Gastroesophageal sphincter (tissue), 4 donors: Measurements from ENCODE around the gene NHERF2. TPM values are rescaled to one million over a fixed set of nuclear protein-coding genes. Genes with fewer than 3 reads are reported as not detected.
A peak's percentile ranks its signal among the peaks of the same experiment; 100 is the strongest.

Source experiments
- ATAC-seq: fragments of 150-250 bp; one replicate; pipeline ENCODE4 v1.9.1; 2016; ENCODE audit warnings: mild to moderate bottlenecking, moderate library complexity
- H3K27ac ChIP-seq, 4 donors: fragments of 200-600 bp; sonication (generic) in 3 of 4; 1 replicate in 3 of 4; 2 replicates in 1 of 4; pipeline ENCODE4 v1.5.1; 2016 to 2019
- H3K27me3 ChIP-seq: fragments of 200-600 bp; sonication (generic); one replicate; pipeline ENCODE4 v1.5.1; 2019
- H3K36me3 ChIP-seq, 2 donors: fragments of 200-600 bp; sonication (generic); one replicate each; pipeline ENCODE4 v1.5.1; 2019; ENCODE audit warnings: control low read depth in 1 of 2
- H3K4me1 ChIP-seq, 3 donors: fragments of 200-600 bp; sonication (generic); 1 replicate in 2 of 3; 2 replicates in 1 of 3; pipeline ENCODE4 v1.5.1; 2016 to 2019; ENCODE audit warnings: control low read depth in 2 of 3
- H3K4me3 ChIP-seq, 2 donors: fragments of 200-600 bp; sonication (generic); one replicate each; pipeline ENCODE4 v1.5.1; 2019; ENCODE audit warnings: mild to moderate bottlenecking in 1 of 2, moderate library complexity in 1 of 2
- H3K9me3 ChIP-seq, 3 donors: fragments of 200-600 bp; sonication (generic); one replicate each; pipeline ENCODE4 v1.5.1; 2017 to 2019; ENCODE audit warnings: control low read depth in 2 of 3
- EP300 ChIP-seq: sonication (generic); formaldehyde crosslinking; IDR thresholded peaks from one replicate; pipeline ENCODE4 v1.6.1; 2017; ENCODE audit warnings: antibody characterized with exemption, mild to moderate bottlenecking
- POLR2A ChIP-seq, 2 donors: fragments of 450-650 bp; IDR thresholded peaks; one replicate each; pipeline ENCODE4 v1.6.1; 2017; ENCODE audit warnings: antibody characterized with exemption in 2 of 2, mild to moderate bottlenecking in 2 of 2, moderate library complexity in 1 of 2
- POLR2AphosphoS5 ChIP-seq: sonication (generic); formaldehyde crosslinking; IDR thresholded peaks from one replicate; pipeline ENCODE4 v1.6.1; 2017; ENCODE audit warnings: antibody characterized with exemption
- WGBS, 2 donors: methylation state at CpG; one replicate each; pipeline ENCODE4 v1.1.5; 2018; ENCODE audit warnings: low coverage in 1 of 2; 5-methylcytosine and 5-hydroxymethylcytosine counted together
- total RNA-seq, 4 donors: library from RNA; depleted of rRNA; stranded (reverse); fragments of >200 nt; gene quantifications; one replicate each; pipeline ENCODE4 v1.1.0, GENCODE V29; 2016
- TF ChIP-seq, protein P1 (sequence below), 4 experiments: fragments of 200-600 bp in 2 of 4; fragments of 450-650 bp in 2 of 4; sonication (generic) in 1 of 4; IDR thresholded peaks; one replicate each; pipeline ENCODE4 v1.5.1; 2017 to 2019; ENCODE audit warnings: antibody characterized with exemption in 4 of 4, mild to moderate bottlenecking in 2 of 4, moderate library complexity in 2 of 4

Gene NHERF2
- total RNA-seq, 4 donors from 2014 or later = 43.8 to 106 (median 63.8) TPM

DNA sequence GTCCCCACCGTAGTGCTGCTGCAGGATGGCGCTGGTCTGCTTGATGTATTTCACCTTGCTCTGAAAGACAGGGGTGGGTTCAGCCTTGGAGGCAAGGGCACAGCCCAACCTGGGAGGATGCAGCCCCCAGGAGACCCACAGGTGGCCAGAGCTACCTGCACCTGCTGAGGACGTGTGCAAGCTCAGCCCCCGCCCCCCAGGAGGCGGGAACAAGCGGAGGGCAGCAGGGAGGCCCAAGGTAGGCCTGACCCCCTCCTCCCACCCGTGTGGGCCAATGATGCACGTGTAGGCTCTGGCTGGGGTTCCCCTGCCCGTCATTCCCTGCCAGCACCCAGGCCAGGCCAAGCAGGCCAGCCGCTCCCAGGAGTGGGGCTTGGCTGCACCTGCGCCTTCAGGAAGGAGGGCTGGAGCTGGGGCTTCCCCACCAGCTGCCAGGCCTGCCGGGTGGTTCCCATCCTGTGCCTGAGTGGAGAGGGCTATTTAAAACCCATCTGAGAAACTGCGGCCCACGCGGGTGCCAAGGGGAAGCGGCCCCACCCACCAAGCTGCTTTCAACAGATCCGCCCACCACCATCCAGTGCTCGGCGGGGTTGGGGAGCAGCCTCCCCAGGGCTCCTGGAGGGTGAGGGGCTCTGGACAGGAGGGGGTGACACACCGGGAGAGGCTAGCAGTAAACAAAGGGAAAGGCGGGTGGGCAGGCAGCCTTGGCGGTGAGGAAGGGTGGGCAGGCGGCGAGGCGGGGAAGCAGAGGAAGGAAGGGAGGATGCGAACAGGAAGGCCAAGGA, 17.2 kb downstream of the NHERF2 start:
- WGBS, 2 donors = 66% methylated on average over 2 of the region's 26 CpGs; no CpG with 5 or more reads in 1 of the 2 donors
- H3K4me3 ChIP-seq = peak overlapping the region in 1 of 2 donors; percentile 4
- H3K27ac ChIP-seq = peak overlapping the region in 3 of 4 donors; percentile 32 to 49 (median 35)
- peaks cover 0 to 85% (median 48%) of the 10 kb centered on the region in 3 donors for H3K4me1 ChIP-seq
- no peaks in the 10 kb centered on the region for H3K9me3 ChIP-seq
- TF ChIP-seq POLR2AphosphoS5 = no peak
- TF ChIP-seq, protein P1, sequence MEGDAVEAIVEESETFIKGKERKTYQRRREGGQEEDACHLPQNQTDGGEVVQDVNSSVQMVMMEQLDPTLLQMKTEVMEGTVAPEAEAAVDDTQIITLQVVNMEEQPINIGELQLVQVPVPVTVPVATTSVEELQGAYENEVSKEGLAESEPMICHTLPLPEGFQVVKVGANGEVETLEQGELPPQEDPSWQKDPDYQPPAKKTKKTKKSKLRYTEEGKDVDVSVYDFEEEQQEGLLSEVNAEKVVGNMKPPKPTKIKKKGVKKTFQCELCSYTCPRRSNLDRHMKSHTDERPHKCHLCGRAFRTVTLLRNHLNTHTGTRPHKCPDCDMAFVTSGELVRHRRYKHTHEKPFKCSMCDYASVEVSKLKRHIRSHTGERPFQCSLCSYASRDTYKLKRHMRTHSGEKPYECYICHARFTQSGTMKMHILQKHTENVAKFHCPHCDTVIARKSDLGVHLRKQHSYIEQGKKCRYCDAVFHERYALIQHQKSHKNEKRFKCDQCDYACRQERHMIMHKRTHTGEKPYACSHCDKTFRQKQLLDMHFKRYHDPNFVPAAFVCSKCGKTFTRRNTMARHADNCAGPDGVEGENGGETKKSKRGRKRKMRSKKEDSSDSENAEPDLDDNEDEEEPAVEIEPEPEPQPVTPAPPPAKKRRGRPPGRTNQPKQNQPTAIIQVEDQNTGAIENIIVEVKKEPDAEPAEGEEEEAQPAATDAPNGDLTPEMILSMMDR (IDR thresholded peaks at IDR 0.05) = no peak
- H3K36me3 ChIP-seq = peaks cover 0 to 24% of the 10 kb centered on the region in 2 donors
- H3K27me3 ChIP-seq = no peaks in the 10 kb centered on the region
- peak; percentile 2 for ATAC-seq

DNA sequence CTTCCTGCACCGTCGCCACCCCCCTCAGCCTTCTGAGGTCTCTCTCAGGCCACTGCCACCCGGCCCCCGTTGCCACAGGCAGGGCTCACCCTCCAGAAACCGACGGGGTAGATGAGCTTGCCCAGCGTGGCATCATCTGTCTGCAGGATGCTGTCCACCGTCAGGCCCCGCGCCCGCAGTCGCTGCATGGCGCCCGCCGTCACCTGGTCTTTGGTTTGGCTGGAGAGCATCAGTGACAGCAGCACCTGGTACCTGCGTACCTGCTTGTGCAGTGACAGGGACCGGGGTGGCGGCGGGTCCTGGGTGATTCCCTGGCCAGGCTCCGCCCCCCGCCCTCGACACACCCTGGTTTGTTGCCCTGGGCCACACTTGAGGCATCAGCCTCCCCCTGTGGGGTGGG, 17.8 kb downstream of the NHERF2 start:
- Histone ChIP-seq H3K9me3 (no peaks in the 10 kb centered on the region), H3K27me3 (no peaks in the 10 kb centered on the region), H3K27ac (peak overlapping the region in 3 of 4 donors; percentile 32 to 49 (median 35)), H3K4me3 (peak overlapping the region in 1 of 2 donors; percentile 4), H3K36me3 (peaks cover 0 to 24% of the 10 kb centered on the region in 2 donors), H3K4me1 (peaks cover 0 to 85% (median 45%) of the 10 kb centered on the region in 3 donors)
- no peak for ATAC-seq
- TF ChIP-seq POLR2AphosphoS5 (no peak), POLR2A (IDR thresholded peaks at IDR 0.05) (no peak), EP300 (no peak)
- TF ChIP-seq, protein P1 (IDR thresholded peaks at IDR 0.05) = no peak
- no CpG with 5 or more reads among the region's 22 CpGs for WGBS, 2 donors

GRCh38 chr16:2045965-2046892, 19.5 kb downstream of the NHERF2 start:
- H3K27me3 ChIP-seq = no peaks in the 10 kb centered on the region
- peaks cover 0 to 37% of the 10 kb centered on the region in 2 donors for H3K36me3 ChIP-seq
- peaks cover 0 to 72% (median 35%) of the 10 kb centered on the region in 3 donors for H3K4me1 ChIP-seq
- 81% methylated on average over 3 of the region's 21 CpGs; no CpG with 5 or more reads in 1 of the 2 donors for WGBS, 2 donors
- no peak for ATAC-seq
- H3K4me3 ChIP-seq = peak overlapping the region in 1 of 2 donors; percentile 91
- H3K9me3 ChIP-seq = no peaks in the 10 kb centered on the region
- TF ChIP-seq EP300 (no peak), POLR2A (IDR thresholded peaks at IDR 0.05) (no peak), POLR2AphosphoS5 (no peak)
- TF ChIP-seq, protein P1 (IDR thresholded peaks at IDR 0.05) = no peak
- H3K27ac ChIP-seq = peak overlapping the region in 3 of 4 donors; percentile 74 to 83 (median 82)

- peak overlapping the region in 3 of 4 donors; percentile 74 to 83 (median 82) for H3K27ac ChIP-seq
- no peaks in the 10 kb centered on the region for H3K27me3 ChIP-seq
- 0 to 25% methylated on average over 3 of the region's 8 CpGs for WGBS, 2 donors
- peak overlapping the region; percentile 80 to 91 for H3K4me3 ChIP-seq
- ATAC-seq = no peak
- TF ChIP-seq POLR2AphosphoS5 = no peak
- TF ChIP-seq, protein P1 (IDR thresholded peaks at IDR 0.05) = no peak
- no peak for TF ChIP-seq POLR2A (IDR thresholded peaks at IDR 0.05)
- no peaks in the 10 kb centered on the region for H3K9me3 ChIP-seq
- H3K4me1 ChIP-seq = peaks cover 0 to 70% (median 35%) of the 10 kb centered on the region in 3 donors
- peaks cover 0 to 44% of the 10 kb centered on the region in 2 donors for H3K36me3 ChIP-seq
Observed at GRCh38 chr16:2046893-2047329, 20.2 kb downstream of the NHERF2 start.
